ENCODE measurements around the gene CFAP65.
A peak's percentile ranks its signal among the peaks of the same experiment; 100 is the strongest.

Gene CFAP65

GRCh38 chr2:219010162-219010756 is 31.1 kb downstream of the CFAP65 start:
- DNase-seq = peak; percentile 43

DNA sequence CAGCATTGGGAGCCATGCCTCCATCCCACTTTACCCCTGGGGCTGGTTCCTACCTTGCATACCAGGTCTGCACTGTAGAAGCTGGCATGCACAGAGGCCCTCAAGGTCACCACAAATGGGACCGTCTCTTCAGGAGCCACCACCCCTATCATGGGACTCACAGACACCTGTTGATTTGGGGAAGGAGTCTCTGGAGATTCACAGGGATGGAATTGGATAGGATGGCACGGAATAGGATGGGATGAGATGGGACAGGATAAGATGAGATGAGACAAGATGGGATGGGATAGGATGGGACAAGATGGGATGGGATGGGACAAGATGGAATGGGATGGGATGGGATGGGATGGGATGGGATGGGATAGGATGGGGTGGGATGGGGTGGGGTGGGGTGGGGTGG is 32.0 kb downstream of the CFAP65 start:
- DNase-seq = no peak

- DNase-seq = no peak
Measured at GRCh38 chr2:219003979-219004378, 37.3 kb downstream of the CFAP65 start.

GRCh38 chr2:219003267-219003634 is 38.1 kb downstream of the CFAP65 start:
- DNase-seq = no peak

DNA sequence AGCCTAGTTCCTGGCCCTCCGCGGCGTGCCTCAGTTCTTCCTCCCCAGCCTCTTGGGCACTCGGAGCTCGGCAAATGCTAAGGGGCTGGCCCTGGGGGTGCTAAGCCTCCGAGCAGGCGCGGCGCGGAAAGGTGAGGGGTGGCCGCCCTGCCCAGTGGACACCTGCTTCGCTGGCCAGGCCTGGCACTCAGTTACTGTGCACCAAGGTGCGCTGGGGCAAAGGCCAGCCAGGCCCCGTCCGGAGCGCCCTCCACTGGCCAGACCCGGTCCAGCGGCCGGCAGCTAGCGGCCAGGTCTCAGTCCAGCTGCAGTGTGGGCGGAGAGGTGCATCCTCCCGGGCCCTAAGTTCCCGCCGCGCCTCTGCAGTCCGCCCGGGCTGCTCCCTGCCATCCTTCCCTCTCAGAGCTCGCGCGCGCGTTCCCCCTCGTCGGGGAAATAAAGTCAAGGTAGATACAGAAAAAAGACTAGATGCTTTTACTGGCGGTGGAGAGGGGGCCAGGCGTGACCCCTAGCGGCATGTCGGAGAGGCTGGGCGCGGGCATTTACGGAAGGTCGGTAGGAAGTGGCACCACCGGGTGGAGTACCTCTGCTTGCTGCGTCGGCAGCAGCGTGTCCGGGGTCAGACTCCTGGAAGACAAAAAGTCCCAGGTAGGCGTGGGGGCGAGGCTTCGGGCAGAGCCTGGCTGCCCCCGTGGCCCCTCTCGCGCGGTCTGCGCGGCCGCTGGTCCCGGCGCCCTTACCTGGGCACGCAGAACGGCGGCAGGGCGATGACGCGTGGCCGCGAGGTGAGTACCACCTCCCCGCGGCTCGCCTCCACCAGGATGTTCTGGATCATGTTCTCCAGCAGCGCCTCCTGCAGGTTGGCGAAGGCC is 38.7 kb downstream of the CFAP65 start:
- DNase-seq = peak; percentile 69

DNA sequence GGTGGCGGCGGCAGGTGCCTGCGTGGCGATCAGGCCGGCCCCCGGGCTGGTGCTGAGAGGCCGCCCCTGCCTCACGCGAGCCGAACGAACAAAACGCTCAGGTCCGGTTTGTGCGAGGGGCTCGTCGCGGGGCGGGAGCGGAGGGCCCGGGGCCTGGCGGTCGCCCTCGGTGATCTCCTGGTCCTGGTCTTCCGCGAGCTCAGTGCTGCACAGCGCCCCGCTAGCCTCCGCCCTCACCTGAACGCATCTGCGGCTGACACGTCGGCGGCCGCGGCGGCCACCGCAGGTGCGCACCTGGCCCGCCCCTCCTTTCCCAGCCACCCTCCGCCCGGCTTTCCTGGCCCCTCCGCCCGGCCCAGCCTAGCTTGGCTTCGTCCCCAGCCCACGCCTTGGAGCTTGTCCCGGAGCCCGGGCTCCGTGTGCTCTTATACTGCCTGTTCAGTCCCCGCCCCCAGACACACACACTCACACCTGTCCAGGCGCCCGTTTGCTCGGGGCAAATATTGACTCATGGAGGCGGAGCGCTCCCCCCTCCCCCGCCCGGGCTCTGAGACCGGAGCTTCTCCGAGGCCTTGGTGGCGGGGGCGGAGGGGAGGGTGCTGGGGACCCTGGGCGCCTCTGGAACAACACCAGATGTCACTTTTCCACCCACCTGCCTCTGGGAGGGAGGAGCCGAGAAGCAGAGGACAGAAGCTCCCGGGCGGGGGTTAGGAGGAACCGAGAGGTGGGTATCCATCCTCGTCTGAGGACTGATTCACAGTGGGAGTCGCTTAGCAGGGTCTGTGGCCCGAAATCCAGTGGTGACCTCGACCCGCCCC is 39.5 kb downstream of the CFAP65 start:
- no peak for DNase-seq

DNA sequence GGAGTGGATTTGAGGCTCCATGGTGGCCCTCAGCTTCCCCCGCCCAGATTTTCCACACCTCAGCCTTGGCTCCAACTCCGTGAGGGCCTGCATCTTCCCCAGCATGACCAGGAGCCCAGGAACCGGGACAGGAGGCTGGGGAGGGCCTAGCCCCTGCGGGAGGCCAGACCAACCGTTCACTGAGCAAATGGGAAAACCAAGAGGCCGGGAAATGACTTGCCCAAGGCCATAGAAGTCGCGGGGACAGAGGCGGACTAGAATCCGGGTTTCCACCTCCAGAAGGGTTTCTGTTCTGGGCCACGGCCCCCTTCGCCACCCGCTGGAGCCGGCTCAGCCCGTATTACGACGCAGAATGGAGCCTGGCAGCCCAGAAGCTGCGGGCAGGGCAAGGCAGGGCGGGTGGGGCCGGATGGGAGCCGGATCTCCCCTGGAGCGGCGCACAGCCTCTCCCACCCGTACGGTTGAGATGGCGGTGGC is 40.2 kb downstream of the CFAP65 start:
- DNase-seq = no peak

DNA sequence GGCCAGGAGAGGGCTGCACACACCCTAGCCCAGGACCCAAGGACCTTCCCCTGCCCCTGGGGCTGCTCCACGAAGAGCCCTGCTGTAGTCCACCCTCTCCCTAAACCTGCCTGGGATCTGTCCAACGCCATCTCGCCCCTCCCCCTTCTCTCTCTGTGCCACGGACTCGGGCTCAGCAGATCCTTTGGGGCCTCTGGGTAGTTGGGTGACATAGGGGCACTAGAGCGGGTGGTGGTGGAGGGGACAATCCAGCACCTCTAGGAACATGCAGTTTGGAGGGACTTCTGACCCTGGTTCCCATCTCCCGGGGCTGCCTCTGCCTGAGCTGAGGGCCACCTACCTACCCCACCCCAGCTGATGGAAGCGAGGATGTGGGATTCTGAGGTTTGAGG is 40.8 kb downstream of the CFAP65 start:
- no peak for DNase-seq

DNA sequence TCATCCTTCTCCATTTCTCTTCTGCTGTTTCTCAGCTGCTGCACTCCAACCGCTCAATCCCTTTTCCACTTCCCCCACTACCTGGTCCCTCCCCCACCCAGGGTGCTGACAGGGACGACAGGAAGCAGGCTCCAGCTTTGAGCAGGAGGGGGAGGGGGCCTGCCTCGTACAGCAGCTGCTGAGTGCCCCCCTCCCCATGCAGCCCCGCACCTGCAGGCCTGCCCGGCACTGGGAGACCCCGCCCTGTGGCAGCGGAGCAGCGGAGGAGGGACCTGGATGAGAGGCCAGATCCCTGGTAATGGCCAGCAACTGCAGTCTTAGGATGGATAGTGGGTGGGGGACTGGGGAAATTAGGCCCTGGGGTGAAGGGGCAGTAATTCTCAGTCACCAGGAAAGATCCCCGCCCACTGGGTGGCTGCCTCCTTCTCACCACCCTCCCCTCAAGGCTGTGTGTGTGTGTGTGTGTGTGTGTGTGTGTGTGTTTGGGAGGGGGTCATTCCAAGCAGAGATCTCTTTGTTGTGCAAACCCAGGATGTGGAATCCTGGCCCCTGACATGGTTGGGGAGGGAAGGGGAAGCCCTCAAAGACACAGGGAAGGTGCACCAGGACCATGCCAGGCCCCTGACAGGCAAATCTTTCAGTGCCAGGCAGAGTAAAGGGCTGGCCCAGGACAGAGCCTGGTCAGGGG is 41.3 kb downstream of the CFAP65 start:
- DNase-seq = no peak

DNA sequence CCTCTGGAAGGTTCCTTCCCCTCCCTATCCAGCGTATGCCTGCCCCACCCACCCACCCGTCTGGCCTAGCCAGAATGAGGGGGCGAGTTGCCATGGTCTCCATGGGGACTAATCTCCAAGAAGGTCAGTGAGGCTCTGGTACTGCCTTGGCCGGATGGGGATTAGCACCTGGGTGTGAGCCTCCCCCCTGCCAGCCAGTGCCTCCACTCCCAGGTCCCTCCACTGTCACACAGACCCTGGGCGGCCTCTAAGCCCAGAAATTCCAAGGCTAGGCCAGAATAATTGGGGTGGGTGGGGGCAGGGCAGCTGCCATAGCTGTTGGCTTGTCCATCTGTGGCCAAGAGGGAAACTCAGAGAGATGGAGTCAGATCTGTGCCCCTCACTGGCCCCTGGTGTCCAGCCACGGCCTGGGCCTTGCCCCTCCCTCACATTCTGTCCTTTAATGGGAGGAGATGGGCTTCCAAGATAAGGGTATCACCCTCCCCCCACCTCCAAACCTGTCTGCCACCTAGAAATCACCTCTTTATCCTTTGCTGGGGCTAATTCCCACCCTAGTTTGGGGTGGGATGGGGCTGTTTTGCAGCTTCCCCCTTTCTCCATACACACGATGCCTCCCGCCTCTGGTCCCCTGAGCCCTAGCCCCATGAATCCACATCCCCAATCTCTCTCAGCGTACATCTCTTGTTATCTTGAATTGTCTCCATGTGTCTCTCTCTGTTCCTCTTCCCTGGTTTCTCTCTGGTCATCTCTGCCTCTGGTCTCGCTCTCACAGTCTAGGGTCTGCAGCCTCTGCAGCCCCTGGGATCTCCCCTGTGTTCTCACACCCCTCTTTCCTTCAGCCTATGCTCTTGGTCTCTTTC is 42.1 kb downstream of the CFAP65 start:
- DNase-seq = no peak

DNA sequence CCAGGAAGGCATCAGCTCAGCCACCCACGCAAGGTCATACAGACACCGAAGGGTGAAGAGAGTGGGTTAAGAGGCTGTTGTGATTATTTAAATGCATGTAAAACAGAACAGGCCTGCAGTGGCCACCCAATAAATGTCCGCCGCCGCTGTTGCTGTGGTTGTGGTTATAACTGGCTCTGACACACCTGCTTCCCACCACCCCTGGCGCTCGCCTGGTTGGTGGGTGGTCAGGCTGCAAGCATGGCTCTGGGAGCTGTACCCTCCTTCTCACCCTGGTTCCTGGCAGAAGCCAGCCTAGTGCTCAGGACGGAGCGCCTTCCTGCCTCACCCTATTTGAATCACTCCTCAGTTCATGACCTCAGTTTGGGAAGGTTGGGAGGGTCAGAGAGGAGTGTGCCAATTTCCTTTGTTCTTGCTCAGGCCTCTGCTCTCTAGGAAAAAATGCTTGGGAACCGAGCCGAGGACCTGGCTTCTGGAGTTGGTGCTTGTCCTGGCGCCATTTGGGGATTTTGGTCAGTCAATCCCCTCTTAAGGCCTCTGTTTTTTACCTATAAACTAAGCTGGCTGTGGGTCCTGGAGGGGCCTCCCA is 42.8 kb downstream of the CFAP65 start:
- DNase-seq = no peak

DNA sequence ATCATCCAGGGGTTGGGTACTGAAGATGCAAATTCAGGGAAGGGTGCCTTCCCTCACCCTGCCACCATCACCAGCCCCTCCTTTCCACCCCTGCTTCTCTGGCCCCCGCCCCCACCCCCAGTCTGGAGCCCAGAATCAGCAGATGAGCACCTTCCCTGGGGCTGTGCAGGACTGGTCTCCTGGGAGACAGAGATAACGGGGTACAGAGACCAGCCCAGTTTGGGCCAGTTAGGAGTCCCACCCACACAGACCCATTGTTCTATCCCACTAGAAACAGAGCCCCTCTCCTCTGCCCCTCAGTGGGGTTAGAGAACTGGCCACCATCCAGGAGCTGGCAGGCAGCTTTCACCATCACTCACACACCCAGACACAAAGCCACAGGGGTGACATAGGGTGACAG is 43.6 kb downstream of the CFAP65 start:
- no peak for DNase-seq

DNA sequence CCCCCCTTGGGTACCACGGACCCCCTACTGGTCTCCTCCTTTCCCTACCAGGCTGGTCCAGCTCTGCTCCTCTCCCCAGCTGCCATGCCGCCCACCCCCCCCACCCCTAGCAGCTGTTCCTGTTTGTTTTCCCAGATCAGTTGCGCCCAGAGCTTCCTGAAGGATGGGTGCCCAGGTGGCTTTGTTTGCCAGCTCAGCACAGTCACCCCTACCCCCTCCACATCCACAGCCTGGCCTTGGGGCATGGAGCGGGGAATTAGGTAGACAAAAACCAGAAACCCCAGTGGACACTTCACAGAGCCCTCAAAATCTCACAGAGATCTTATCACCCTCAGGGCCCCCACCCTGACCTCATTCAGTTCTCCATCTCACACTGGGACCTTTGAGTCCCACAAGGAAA is 44.4 kb downstream of the CFAP65 start:
- DNase-seq = no peak

DNA sequence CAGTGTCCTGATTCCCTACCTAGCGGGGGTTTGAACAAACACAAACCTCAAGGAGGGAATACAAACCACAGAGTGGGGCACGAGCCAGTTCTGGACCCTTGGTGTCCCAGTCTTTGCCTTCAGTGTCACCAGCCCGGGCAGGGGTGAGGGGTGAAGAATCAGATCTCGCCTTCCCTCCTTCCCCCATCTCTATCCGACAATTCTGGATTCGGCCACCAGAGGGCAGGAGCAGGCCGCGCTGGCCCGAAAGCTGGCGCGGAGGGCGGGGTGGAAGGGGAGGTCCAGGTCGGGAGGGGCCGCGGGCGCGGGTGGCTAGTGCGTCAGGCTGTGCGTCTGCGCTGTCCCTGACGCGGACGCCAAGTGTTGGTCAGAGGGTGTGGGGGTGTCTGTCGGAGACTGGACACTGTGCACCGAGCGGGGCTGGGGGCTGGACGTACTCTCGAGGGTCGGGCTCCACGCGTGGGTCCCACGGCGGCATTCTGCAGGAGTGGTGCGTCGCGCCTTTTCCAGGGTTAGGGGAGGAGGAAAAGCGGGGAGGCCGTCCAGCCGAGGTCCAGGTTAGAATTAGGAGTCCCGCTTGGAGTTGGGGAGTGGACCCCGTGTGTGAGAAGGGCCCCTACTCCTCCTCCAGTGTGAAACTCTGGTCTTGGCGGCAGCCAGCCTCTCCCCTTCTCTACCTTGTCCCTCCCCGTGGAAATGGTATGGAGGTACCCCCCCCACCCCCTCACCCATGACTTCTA is 45.2 kb downstream of the CFAP65 start:
- peak; percentile 88 for DNase-seq

GRCh38 chr2:218995561-218995960 is 45.8 kb downstream of the CFAP65 start:
- DNase-seq = no peak

GRCh38 chr2:218993345-218994315 is 47.7 kb downstream of the CFAP65 start, which contains the start of gene CRYBA2:
Gene CRYBA2 (minus strand): TSS chr2:218993422. CDS start chr2:218993176, 246 bp downstream.
- DNase-seq = no peak

GRCh38 chr2:218992703-218993344 is 48.5 kb downstream of the CFAP65 start:
- DNase-seq = no peak

DNA sequence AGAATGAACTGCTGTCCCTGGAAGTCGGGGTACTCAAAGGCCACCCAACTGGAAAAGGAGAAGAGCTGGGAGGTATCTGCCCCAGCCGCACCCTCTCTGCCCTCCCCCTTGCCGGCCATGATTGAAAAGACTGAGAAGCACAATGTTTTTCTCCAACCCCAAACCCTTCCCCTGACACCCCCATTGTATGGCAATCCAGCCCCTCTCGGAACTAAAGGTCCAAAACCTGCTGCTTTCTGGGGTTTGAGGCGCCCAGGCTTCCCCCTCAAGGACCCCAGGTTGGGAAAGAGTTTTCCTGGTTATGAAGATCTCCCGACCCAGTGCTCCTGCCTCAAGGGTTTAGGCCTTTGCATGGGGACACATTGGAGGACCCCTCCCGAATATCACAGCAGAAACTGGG is 49.1 kb downstream of the CFAP65 start:
- DNase-seq = no peak

DNA sequence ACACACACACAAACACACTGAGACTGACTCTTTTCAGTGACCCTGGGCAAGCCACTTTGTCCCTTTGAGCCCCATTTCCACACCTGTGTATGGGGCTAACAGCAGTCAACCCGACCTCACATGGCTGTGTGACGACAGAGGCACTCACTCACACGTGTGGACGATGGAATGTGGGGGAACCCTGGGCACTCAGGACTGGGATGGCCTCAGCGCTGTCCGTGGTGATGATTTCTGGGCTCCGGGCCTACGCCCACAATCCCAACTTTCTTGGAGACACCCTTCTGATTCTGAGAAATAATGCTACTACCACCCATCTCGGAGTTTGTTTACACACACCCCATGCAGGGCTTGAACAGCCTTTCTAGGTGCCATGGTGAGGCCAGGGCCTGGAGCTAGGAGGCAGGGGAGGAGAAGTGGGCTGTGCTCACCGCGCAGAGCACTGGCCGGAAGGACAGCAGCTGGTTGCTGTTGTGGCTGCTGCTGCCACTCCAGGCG is 49.6 kb downstream of the CFAP65 start:
- DNase-seq = no peak

All from hematopoietic multipotent progenitor cell treated with erythropoietin and hydrocortisone succinate and interleukin-3 and kit ligand, for 4 days (in vitro differentiated cells).